D721Med (cell line): ENCODE data around the gene ZGPAT.
"Not testable (repeated sequence)": the region's sequence is repeated elsewhere in the genome, so short reads cannot be mapped to it uniquely, and the experiment has no call there.

Experiments
- DNase-seq: peaks from one replicate; pipeline ENCODE4 v3.0.0; 2011; ENCODE audit warnings: low spot score; ENCODE audit not compliant: insufficient read length
- FAIRE-seq: peaks from 2 replicates; lab custom pipeline; 2011; peaks lifted over from hg19 to GRCh38; lab: Jason Lieb, UNC
- TF ChIP-seq, protein P1 (sequence below): IDR thresholded peaks from 2 replicates; pipeline ENCODE4 v1.5.1; 2012; ENCODE audit warnings: mild to moderate bottlenecking, control low read depth; ENCODE audit not compliant: insufficient read depth; ENCODE audit errors: missing control alignments

Gene ZGPAT

GRCh38 chr20:63772781-63773518 is 65.1 kb downstream of the ZGPAT start:
- TF ChIP-seq, protein P1, sequence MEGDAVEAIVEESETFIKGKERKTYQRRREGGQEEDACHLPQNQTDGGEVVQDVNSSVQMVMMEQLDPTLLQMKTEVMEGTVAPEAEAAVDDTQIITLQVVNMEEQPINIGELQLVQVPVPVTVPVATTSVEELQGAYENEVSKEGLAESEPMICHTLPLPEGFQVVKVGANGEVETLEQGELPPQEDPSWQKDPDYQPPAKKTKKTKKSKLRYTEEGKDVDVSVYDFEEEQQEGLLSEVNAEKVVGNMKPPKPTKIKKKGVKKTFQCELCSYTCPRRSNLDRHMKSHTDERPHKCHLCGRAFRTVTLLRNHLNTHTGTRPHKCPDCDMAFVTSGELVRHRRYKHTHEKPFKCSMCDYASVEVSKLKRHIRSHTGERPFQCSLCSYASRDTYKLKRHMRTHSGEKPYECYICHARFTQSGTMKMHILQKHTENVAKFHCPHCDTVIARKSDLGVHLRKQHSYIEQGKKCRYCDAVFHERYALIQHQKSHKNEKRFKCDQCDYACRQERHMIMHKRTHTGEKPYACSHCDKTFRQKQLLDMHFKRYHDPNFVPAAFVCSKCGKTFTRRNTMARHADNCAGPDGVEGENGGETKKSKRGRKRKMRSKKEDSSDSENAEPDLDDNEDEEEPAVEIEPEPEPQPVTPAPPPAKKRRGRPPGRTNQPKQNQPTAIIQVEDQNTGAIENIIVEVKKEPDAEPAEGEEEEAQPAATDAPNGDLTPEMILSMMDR = no peak
- DNase-seq (no peak), FAIRE-seq (no peak)

- TF ChIP-seq, protein P1 = no peak
- DNase-seq (no peak), FAIRE-seq (no peak)
These were observed 65.9 kb downstream of the ZGPAT start for GRCh38 chr20:63773571-63774241.

DNA sequence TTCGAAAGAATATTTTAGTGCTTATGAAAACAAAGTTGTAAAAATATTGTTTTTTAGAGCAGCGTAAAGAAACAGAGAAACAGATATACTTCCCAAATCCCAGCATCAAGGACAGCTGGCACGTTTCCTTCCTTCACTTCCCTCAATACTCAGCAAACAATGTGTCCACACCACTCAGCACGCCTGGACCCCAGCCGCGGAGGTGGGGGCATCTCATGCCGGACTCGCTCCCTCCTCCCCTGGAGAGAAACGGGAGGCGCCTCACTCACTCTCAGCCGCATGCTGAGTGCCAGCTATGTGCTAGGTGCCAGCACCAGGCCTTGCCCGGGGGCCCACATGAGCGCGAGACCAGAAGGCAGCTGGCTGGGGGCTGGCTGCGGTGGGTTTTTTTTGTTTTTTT is 66.5 kb downstream of the ZGPAT start:
- DNase-seq = no peak
- TF ChIP-seq, protein P1 = no peak
- no peak for FAIRE-seq

DNA sequence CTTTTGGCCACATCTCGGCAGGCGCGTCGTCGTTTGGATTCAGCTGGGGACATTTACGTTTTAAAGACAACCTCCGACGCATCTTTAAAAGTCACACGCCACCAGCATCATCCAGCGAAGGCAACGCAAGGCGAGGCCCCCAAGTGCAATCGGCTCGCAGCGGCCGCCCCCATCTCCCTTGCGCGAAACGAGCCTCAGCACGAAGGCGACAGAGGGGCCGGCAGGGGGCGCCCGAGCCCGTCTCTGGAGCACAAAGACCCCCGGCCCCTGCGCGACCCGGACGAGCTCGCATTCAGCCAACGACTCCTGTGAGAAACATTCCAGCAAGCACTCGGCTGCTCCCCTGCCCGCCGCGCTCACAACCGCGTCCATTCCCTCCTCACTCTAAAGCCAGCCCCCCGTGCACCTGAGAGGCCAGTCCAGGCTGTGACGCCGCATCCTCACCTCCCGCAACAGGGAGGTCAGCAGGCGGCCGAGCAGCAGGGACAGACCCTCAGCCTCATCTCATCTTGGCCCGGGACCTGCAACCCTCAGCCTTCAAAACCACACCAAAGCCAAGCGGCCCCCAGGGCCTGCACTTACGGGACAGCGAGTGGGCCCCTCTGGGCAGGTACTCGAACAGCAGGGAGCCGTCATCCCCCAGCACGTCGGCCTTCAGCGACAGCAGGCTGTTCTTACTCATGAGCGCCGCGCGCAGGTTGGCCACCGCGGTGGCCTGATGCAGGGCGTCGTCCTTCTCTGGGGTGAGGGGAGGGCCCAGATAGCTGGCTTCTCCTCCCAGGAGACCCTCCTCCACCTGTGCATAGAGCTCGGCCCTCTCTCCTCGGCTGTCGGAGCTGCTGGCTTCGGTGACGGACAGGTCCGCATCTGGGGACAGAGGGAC is 67.5 kb downstream of the ZGPAT start:
- TF ChIP-seq, protein P1 = peak; percentile 61
- peak; percentile 80 for DNase-seq
- FAIRE-seq = no peak

DNA sequence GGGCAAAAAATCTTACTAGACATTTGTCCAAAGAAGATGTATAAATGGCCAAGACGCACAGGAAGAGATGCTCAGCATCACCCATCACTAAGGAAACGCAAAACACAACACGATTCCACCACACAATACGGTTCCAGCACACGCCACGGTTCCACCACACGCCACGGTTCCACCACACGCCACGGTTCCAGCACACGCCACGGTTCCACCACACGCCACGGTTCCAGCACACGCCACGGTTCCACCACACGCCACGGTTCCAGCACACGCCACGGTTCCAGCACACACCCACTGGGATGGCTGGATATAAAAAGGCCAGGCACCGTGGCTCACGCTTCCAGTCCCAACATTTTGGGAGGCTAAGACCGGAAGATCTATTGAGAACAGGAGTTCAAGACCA is 69.0 kb downstream of the ZGPAT start:
- DNase-seq, FAIRE-seq: not testable (repeated sequence)

GRCh38 chr20:63777614-63778013 is 69.8 kb downstream of the ZGPAT start:
- FAIRE-seq (no peak), DNase-seq (no peak)
- TF ChIP-seq, protein P1 = no peak

DNA sequence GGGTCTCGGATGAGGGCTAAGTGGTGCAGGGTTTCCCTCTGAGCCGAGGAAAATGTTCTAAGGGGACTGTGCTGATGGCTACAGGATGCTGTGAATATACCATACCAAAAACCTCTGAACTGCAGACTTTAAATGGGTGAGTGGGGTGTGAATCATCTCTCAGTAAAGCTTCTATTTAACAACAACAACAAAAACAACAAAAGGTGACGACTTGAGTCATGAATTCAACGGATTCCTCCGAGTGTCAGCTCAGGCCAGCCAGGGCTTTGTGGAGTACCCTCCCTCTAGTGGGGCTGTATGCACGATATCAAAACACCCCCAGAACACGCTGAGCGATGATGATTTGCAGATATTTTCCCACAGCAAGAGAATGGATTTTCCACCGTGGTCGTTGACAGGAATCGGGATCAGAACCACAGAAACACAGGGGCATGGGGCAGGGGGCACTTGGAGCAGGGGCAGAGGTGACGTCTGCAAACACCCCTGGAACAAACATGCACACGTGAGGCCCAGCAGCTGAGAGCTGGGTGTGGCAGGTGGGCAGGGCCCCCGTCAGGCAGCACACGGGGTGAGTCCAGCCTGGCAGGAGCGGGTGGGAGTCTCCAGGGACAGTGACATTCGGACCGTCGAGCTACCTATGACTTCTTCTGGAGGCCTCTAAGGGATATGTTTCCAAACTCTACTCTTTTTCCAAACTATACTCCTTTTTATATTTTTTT is 70.4 kb downstream of the ZGPAT start:
- FAIRE-seq (no peak), DNase-seq (no peak)
- TF ChIP-seq, protein P1 = no peak
